Upper lobe of left lung (tissue), 4 donors: ENCODE data around the gene BCAS3.

ENCODE experiments used
- CTCF ChIP-seq, 6 experiments: fragments of 450-650 bp in 4 of 6; fragments of 200-600 bp in 2 of 6; sonication (generic) in 2 of 6; IDR thresholded peaks; one replicate each; pipeline ENCODE4 v1.5.1; 2016 to 2019; ENCODE audit warnings: antibody characterized with exemption in 6 of 6
- EP300 ChIP-seq, 4 donors: sonication (generic); formaldehyde crosslinking; IDR thresholded peaks; one replicate each; pipeline ENCODE4 v1.5.1; 2017; ENCODE audit warnings: antibody characterized with exemption in 4 of 4, control low read depth in 2 of 4
- POLR2A ChIP-seq, 4 donors: fragments of 450-650 bp; IDR thresholded peaks; one replicate each; pipeline ENCODE4 v1.5.1; 2016 to 2017; ENCODE audit warnings: antibody characterized with exemption in 4 of 4, mild to moderate bottlenecking in 2 of 4

DNA sequence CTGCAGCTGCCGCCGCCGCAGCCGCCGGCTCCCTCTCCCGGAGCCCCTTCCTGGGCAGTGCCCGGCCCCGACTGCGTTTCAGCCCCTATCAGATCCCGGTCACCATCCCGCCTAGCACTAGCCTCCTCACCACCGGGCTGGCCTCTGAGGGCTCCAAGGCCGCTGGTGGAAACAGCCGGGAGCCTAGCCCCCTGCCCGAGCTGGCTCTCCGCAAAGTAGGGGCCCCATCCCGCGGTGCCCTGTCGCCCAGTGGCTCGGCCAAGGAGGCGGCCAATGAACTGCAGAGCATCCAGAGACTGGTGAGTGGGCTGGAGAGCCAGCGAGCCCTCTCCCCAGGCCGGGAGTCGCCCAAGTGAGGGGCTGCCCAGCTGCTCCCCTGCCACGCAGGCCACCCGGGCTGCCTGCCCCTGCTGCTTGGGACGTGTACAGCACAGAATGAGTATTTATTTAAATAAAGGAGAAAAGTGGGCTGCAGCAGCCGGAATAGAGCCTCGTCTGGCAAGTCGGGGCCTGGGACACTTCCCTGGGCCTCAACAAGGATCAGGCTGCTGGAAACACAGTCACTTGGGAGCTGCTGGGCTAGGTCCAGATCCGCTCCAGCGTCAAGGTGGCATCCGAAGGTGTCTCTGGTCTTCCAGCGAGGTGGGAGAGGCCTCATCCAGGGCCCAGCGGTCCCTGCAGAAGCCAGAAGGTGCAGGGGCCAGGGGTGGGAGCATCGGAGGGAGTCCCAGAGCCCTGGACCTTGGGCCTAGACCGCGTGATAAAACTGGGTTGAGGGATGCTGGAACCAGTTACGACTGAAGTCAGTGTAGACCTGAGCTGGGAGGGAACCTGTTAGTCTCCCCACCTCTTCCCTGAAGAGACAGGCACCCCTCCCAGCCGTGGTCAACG is 730.7 kb downstream of the BCAS3 start:
- TF ChIP-seq CTCF (IDR thresholded peaks at IDR 0.05) (no peak), POLR2A (IDR thresholded peaks at IDR 0.05) (no peak), EP300 (IDR thresholded peaks at IDR 0.05) (no peak)
